Measurements from ENCODE around the gene RTL10. TPM values are rescaled to one million over a fixed set of nuclear protein-coding genes. Genes with fewer than 3 reads are reported as not detected.

RTL10 gene
- total RNA-seq, 5 donors from 2014 or later (not counting 1 experiment from before 2014, with no cell fraction given) = 21.1 to 35.1 (median 28.5) TPM

DNA sequence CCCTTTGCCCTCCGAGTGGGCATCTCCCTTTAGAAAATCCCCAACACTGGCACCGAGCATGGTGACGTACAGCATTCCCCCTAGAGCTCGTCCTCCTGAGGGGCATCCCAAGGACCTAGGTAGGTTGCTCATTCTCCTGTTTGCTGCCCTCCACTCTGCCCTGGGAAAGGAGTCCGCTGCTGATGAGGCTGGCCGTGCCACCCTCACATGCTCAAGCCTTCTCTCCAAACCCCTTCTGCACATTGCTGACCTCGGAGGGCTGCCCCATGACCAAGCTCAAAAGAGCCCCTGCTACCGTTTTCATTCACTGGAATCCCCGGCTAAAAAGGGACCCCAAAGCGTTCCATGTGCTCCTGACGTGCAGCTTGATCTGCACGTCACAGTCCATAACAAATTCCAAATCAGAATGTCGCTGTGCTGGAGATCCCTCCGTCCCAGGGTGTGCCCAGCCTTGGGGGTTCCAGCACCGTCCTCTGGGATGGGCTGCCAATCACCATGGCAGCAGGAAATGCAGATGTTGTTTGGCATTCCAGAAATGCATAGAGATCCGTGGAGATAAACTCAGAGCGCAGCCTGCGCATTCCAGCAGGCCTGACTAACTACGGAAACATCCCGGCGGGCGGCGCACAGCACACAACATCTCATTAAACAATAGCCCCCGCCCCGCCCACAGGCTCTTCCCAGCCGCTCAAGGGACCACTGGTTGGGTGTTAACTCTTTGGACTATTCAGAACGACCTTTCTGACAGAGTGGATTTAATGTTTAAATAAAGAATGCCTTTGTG lies 26.3 kb upstream of the RTL10 start:
- DNase-seq (peak in 1 of 35 experiments; percentile 14), ATAC-seq (replicated peaks in 1 of 4) (no peak)
- Histone ChIP-seq H3K27ac (ENCODE audit: low read length) (no peak overlapping the region), H3K4me3 (ENCODE audit: control insufficient read depth in 1 of 2, extremely low read depth in 1 of 2, low read length in 1 of 2) (no peak overlapping the region), H3K36me3 (ENCODE audit: control insufficient read depth in 2 of 2, extremely low read depth in 1 of 2, insufficient read depth in 1 of 2, low read length in 1 of 2) (peaks cover 5 to 10% of the 10 kb centered on the region in 2 donors), H3K9me3 (no peaks in the 10 kb centered on the region), H3K4me1 (ENCODE audit: control insufficient read depth in 1 of 2, extremely low read depth in 1 of 2, insufficient read depth in 2 of 2, low read length in 2 of 2) (peaks cover 16 to 30% of the 10 kb centered on the region in 2 experiments), H3K27me3 (replicated peaks in 1 of 2; ENCODE audit: control insufficient read depth in 2 of 2, extremely low read depth in 1 of 2, insufficient read depth in 2 of 2, low read length in 1 of 2) (no peaks in the 10 kb centered on the region)
- Mint-ChIP-seq H3K36me3 (no peaks in the 10 kb centered on the region), H3K27me3 (no peaks in the 10 kb centered on the region), H3K4me1 (peaks cover 11 to 16% (median 13%) of the 10 kb centered on the region in 3 donors), H3K9me3 (no peaks in the 10 kb centered on the region), H3K27ac (no peak overlapping the region), H3K4me3 (no peak overlapping the region)
- POLR2A ChIA-PET = no interaction called here
- WGBS (ENCODE audit: insufficient coverage) = 86% methylated on average over 10 of the region's 27 CpGs
- CTCF ChIA-PET = no interaction called here

DNA sequence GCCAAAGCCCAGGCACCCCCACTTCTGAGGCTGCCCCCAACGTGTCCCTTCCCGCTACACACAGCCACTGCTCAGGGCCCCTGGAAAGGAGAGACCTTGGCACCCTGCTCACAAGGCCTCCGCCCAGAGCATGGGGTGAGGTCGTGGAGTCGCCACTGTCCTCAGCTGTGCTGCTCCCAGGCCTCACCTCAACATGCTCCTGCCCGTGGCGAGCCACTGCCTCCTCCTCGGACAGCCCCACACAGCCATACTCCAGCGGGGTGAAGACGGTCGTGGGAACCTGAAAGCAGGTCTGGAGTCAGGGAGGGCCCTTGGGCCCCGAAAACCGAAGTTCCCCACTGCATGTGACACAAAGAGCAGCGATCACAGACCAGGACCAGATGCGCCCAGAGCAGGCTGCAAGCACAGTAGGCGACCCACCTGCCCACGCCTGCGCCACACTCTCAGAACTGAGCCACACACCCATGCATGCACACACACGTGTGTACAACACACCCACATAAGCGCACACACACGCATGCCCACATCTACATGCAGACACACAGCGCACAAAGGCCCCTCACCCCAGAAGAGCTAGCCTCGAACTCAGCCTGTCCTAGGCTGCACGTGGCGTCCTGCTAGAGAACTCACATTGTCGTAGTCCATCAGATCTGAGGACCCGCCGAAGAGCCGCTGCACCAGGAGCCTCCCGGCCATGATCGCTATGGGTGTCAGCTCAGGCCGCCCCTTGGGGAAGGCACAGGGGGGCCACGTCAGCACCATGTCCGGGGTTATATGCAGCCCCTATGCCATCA lies 25.5 kb upstream of the RTL10 start:
- Histone ChIP-seq H3K27ac (ENCODE audit: low read length) (no peak overlapping the region), H3K9me3 (no peaks in the 10 kb centered on the region), H3K36me3 (ENCODE audit: control insufficient read depth in 2 of 2, extremely low read depth in 1 of 2, insufficient read depth in 1 of 2, low read length in 1 of 2) (peaks cover 5 to 10% of the 10 kb centered on the region in 2 donors), H3K27me3 (replicated peaks in 1 of 2; ENCODE audit: control insufficient read depth in 2 of 2, extremely low read depth in 1 of 2, insufficient read depth in 2 of 2, low read length in 1 of 2) (no peaks in the 10 kb centered on the region), H3K4me3 (ENCODE audit: control insufficient read depth in 1 of 2, extremely low read depth in 1 of 2, low read length in 1 of 2) (no peak overlapping the region), H3K4me1 (ENCODE audit: control insufficient read depth in 1 of 2, extremely low read depth in 1 of 2, insufficient read depth in 2 of 2, low read length in 2 of 2) (peaks cover 8 to 28% of the 10 kb centered on the region in 2 experiments)
- H3K4me1 Mint-ChIP-seq = peaks cover 6 to 8% (median 7%) of the 10 kb centered on the region in 3 donors
- ATAC-seq (replicated peaks in 1 of 4) (no peak), DNase-seq (peak in 2 of 35 experiments; percentile 1 to 13)
- ChIA-PET POLR2A (no interaction called here), CTCF (no interaction called here)
- no peak overlapping the region for H3K27ac Mint-ChIP-seq
- no peaks in the 10 kb centered on the region for H3K9me3 Mint-ChIP-seq
- no peaks in the 10 kb centered on the region for H3K27me3 Mint-ChIP-seq
- no peak overlapping the region for H3K4me3 Mint-ChIP-seq
- 92% methylated on average over 30 of the region's 34 CpGs for WGBS (ENCODE audit: insufficient coverage)
- H3K36me3 Mint-ChIP-seq = no peaks in the 10 kb centered on the region

DNA sequence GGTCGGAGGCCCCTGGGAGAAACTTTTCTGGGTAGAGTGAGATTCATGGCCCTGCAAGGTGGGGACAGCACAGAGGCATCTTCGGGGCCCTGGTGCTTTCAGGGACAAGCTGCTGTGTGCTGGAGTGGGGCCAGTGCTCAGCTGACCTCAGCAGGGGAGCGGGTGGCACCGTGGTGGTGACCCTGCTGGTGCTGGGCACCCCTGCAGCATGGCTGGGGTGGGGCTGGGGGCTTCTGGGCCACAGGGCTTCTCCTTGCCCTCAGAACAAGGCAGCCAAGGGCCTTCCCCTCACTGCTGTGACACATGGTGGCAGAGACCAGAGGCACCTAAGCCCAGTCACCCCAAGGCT lies 24.9 kb upstream of the RTL10 start:
- H3K9me3 Mint-ChIP-seq = no peaks in the 10 kb centered on the region
- peaks cover 7 to 10% (median 10%) of the 10 kb centered on the region in 3 donors for H3K4me1 Mint-ChIP-seq
- ChIA-PET POLR2A (no interaction called here), CTCF (no interaction called here)
- WGBS (ENCODE audit: insufficient coverage) = 77% methylated on average over 3 of the region's 4 CpGs
- ATAC-seq (replicated peaks in 1 of 4) (no peak), DNase-seq (peak in 2 of 35 experiments; percentile 1 to 17)
- H3K4me3 Mint-ChIP-seq = no peak overlapping the region
- Histone ChIP-seq H3K9me3 (no peaks in the 10 kb centered on the region), H3K4me3 (ENCODE audit: control insufficient read depth in 1 of 2, extremely low read depth in 1 of 2, low read length in 1 of 2) (no peak overlapping the region), H3K36me3 (ENCODE audit: control insufficient read depth in 2 of 2, extremely low read depth in 1 of 2, insufficient read depth in 1 of 2, low read length in 1 of 2) (peaks cover 5 to 10% of the 10 kb centered on the region in 2 donors), H3K4me1 (ENCODE audit: control insufficient read depth in 1 of 2, extremely low read depth in 1 of 2, insufficient read depth in 2 of 2, low read length in 2 of 2) (peaks cover 6 to 28% of the 10 kb centered on the region in 2 experiments), H3K27me3 (replicated peaks in 1 of 2; ENCODE audit: control insufficient read depth in 2 of 2, extremely low read depth in 1 of 2, insufficient read depth in 2 of 2, low read length in 1 of 2) (no peaks in the 10 kb centered on the region), H3K27ac (ENCODE audit: low read length) (no peak overlapping the region)
- H3K27ac Mint-ChIP-seq = no peak overlapping the region
- H3K36me3 Mint-ChIP-seq = no peaks in the 10 kb centered on the region
- H3K27me3 Mint-ChIP-seq = no peaks in the 10 kb centered on the region

DNA sequence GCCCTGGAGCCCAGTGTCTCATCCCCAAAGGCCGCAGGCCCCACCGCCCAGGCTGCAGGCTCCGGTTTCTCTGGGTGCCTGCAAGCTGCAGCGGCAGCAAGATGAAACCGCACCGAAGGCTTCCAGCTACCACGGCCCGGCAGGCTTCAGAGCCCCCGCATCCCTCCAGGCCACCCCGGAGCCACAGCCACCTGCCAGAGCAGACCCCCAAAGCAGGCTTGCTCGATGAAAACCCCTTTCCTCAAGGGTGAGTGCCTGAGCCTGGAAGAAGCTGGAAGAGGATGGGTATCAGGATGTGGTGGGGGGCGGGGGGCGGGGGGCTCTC lies 24.5 kb upstream of the RTL10 start:
- H3K4me3 ChIP-seq (ENCODE audit: control insufficient read depth in 1 of 2, extremely low read depth in 1 of 2, low read length in 1 of 2) = no peak overlapping the region
- no peak overlapping the region for H3K27ac ChIP-seq (ENCODE audit: low read length)
- H3K9me3 ChIP-seq = no peaks in the 10 kb centered on the region
- no peaks in the 10 kb centered on the region for H3K27me3 ChIP-seq (replicated peaks in 1 of 2; ENCODE audit: control insufficient read depth in 2 of 2, extremely low read depth in 1 of 2, insufficient read depth in 2 of 2, low read length in 1 of 2)
- DNase-seq (peak in 2 of 35 experiments; percentile 0 to 19), ATAC-seq (replicated peaks in 1 of 4) (no peak)
- WGBS (ENCODE audit: insufficient coverage) = 98% methylated on average over 7 of the region's 13 CpGs
- POLR2A ChIA-PET = no interaction called here
- H3K36me3 ChIP-seq (ENCODE audit: control insufficient read depth in 2 of 2, extremely low read depth in 1 of 2, insufficient read depth in 1 of 2, low read length in 1 of 2) = peaks cover 5 to 10% of the 10 kb centered on the region in 2 donors
- peaks cover 6 to 14% (median 11%) of the 10 kb centered on the region in 3 donors for H3K4me1 Mint-ChIP-seq
- no peak overlapping the region for H3K4me3 Mint-ChIP-seq
- H3K36me3 Mint-ChIP-seq = no peaks in the 10 kb centered on the region
- no peaks in the 10 kb centered on the region for H3K27me3 Mint-ChIP-seq
- no peaks in the 10 kb centered on the region for H3K9me3 Mint-ChIP-seq
- peaks cover 6 to 28% of the 10 kb centered on the region in 2 experiments for H3K4me1 ChIP-seq (ENCODE audit: control insufficient read depth in 1 of 2, extremely low read depth in 1 of 2, insufficient read depth in 2 of 2, low read length in 2 of 2)
- CTCF ChIA-PET = no interaction called here
- H3K27ac Mint-ChIP-seq = no peak overlapping the region

DNA sequence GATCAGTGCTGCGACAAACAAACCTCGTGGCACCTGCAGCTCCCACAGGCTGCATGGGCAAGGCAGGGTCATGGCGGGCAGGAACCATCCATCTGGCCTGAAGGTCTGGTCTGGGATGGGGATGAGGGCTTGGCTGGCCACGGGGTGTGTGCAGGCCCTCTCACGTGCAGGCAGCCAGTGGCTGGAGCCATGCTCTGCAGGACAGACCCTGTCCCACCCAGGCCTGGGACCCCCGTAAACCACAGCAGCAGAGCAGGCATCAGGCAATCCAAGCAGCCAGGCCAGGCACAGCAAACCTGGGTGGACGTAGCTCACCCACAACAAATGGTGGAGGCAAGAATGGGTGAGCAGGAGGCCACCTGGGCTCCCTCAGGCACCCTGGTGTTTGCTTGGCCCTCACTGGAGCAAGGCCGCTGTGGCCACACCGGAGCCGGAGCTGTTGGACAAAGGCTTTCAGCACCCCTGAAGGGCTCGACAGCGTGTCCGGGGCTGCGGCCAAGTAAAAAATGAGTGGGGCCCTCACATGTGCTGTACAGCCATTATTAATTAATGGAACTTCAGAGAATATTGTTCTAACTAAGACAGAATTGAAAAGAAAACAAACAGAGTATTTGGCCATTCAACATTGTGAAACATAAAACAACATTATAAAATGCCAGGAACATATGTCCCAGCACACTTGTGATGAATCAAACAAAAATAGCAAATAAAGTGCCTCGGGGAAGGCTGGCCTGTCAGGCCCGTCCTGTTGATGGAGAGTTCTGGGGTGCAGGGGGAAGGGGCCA lies 24.0 kb upstream of the RTL10 start:
- no peaks in the 10 kb centered on the region for H3K27me3 Mint-ChIP-seq
- H3K36me3 ChIP-seq (ENCODE audit: control insufficient read depth in 2 of 2, extremely low read depth in 1 of 2, insufficient read depth in 1 of 2, low read length in 1 of 2) = peaks cover 5 to 10% of the 10 kb centered on the region in 2 donors
- H3K9me3 Mint-ChIP-seq = no peaks in the 10 kb centered on the region
- H3K4me1 ChIP-seq (ENCODE audit: control insufficient read depth in 1 of 2, extremely low read depth in 1 of 2, insufficient read depth in 2 of 2, low read length in 2 of 2) = peaks cover 6 to 28% of the 10 kb centered on the region in 2 experiments
- H3K4me3 ChIP-seq (ENCODE audit: control insufficient read depth in 1 of 2, extremely low read depth in 1 of 2, low read length in 1 of 2) = no peak overlapping the region
- no peaks in the 10 kb centered on the region for H3K36me3 Mint-ChIP-seq
- ATAC-seq (replicated peaks in 1 of 4) = no peak
- CTCF ChIA-PET = no interaction called here
- H3K4me3 Mint-ChIP-seq = no peak overlapping the region
- no peak overlapping the region for H3K27ac Mint-ChIP-seq
- no peak overlapping the region for H3K27ac ChIP-seq (ENCODE audit: low read length)
- 89% methylated on average over 14 of the region's 16 CpGs for WGBS (ENCODE audit: insufficient coverage)
- POLR2A ChIA-PET = no interaction called here
- H3K27me3 ChIP-seq (replicated peaks in 1 of 2; ENCODE audit: control insufficient read depth in 2 of 2, extremely low read depth in 1 of 2, insufficient read depth in 2 of 2, low read length in 1 of 2) = peaks cover 0 to 2% of the 10 kb centered on the region in 2 experiments
- H3K4me1 Mint-ChIP-seq = peaks cover under 1 to 12% (median 11%) of the 10 kb centered on the region in 3 donors
- H3K9me3 ChIP-seq = no peaks in the 10 kb centered on the region
- peak in 3 of 35 experiments; percentile 1 to 14 (median 5) for DNase-seq

DNA sequence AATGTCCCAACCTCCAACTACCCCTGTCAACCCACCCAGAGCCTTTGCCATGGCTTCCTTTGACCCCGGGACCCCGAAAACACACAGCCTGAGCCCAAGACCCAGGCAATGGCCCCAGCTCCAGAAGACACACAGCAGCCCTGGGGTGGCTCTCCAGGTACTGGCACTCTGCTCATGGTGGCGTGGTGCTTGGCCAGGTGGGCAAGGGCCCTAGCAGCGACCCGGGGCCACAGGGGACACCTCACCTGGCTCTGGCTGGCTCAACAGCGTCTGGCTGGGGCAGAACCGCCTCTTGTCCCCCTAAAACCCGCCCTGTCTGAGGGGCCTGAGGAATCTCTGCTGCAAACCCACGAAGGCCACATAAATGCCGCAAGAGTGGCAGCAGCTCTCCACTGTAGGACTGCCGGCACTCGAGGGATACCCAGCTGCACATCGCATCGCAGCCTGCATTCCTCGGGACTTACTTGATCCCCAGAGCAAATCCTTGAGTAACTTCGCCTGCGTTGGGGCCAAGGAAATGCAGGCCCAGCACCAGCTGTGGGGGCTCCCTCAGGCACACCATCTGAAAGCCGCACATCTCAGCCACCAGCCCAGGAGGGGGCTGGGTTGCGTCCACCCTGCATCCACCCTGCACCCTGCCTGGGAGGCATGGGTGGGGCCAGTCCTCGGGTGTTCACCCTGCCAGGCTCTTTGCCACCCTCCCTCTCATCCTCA lies 23.1 kb upstream of the RTL10 start:
- Mint-ChIP-seq H3K9me3 (no peaks in the 10 kb centered on the region), H3K4me3 (no peak overlapping the region), H3K27ac (no peak overlapping the region), H3K4me1 (peaks cover 0 to 13% (median 13%) of the 10 kb centered on the region in 3 donors), H3K36me3 (no peaks in the 10 kb centered on the region), H3K27me3 (no peaks in the 10 kb centered on the region)
- 93% methylated on average over 19 of the region's 20 CpGs for WGBS (ENCODE audit: insufficient coverage)
- Histone ChIP-seq H3K9me3 (no peaks in the 10 kb centered on the region), H3K36me3 (ENCODE audit: control insufficient read depth in 2 of 2, extremely low read depth in 1 of 2, insufficient read depth in 1 of 2, low read length in 1 of 2) (peaks cover 5 to 10% of the 10 kb centered on the region in 2 donors), H3K4me3 (ENCODE audit: control insufficient read depth in 1 of 2, extremely low read depth in 1 of 2, low read length in 1 of 2) (no peak overlapping the region), H3K4me1 (ENCODE audit: control insufficient read depth in 1 of 2, extremely low read depth in 1 of 2, insufficient read depth in 2 of 2, low read length in 2 of 2) (peaks cover 6 to 37% of the 10 kb centered on the region in 2 experiments), H3K27me3 (replicated peaks in 1 of 2; ENCODE audit: control insufficient read depth in 2 of 2, extremely low read depth in 1 of 2, insufficient read depth in 2 of 2, low read length in 1 of 2) (peaks cover 0 to 4% of the 10 kb centered on the region in 2 experiments), H3K27ac (ENCODE audit: low read length) (no peak overlapping the region)
- ChIA-PET POLR2A (no interaction called here), CTCF (no interaction called here)
- ATAC-seq (replicated peaks in 1 of 4) (no peak), DNase-seq (peak in 3 of 35 experiments; percentile 1 to 20 (median 12))

Measured in T-cell (primary cell).